Thymus (tissue), 11 donors: Measurements from ENCODE around the gene MAPK7. TPM values are rescaled to one million over a fixed set of nuclear protein-coding genes. Genes with fewer than 3 reads are reported as not detected.

Experiments
- DNase-seq, 9 donors: peaks; one replicate each; pipeline ENCODE4 v3.0.0-alpha.2; 2013; ENCODE audit warnings: low spot score in 9 of 9, low read depth in 6 of 9, missing footprints in 1 of 9
- H3K27ac ChIP-seq, 2 donors: one replicate each; pipeline ENCODE4 v1.5.1; 2013; ENCODE audit warnings: control low read depth in 1 of 2, low read depth in 1 of 2, low read length in 1 of 2, mild to moderate bottlenecking in 1 of 2, moderate library complexity in 1 of 2
- H3K27me3 ChIP-seq, 2 donors: one replicate each; pipeline ENCODE4 v1.5.1; 2013; ENCODE audit warnings: low read length in 1 of 2; ENCODE audit not compliant: control insufficient read depth in 2 of 2, insufficient read depth in 1 of 2
- H3K36me3 ChIP-seq, 2 donors: one replicate each; pipeline ENCODE4 v1.5.1; 2013; ENCODE audit warnings: low read length in 1 of 2, mild to moderate bottlenecking in 1 of 2, moderate library complexity in 1 of 2; ENCODE audit not compliant: control insufficient read depth in 2 of 2, insufficient read depth in 2 of 2
- H3K4me1 ChIP-seq, 2 donors: one replicate each; pipeline ENCODE4 v1.5.1; 2013; ENCODE audit warnings: low read length in 2 of 2; ENCODE audit not compliant: control insufficient read depth in 2 of 2, insufficient read depth in 2 of 2
- H3K4me3 ChIP-seq, 2 donors: one replicate each; pipeline ENCODE4 v1.5.1; 2013; ENCODE audit warnings: low read length in 2 of 2, control low read depth in 1 of 2, mild to moderate bottlenecking in 1 of 2
- H3K9me3 ChIP-seq, 2 donors: one replicate each; pipeline ENCODE4 v1.5.1; 2013; ENCODE audit warnings: low read length in 1 of 2, mild to moderate bottlenecking in 1 of 2; ENCODE audit not compliant: control insufficient read depth in 2 of 2, insufficient read depth in 1 of 2
- WGBS: extraction: QIAGEN DNeasy Blood & Tissue Kit; methylation state at CpG from one replicate; pipeline ENCODE4 v1.1.7; 2013; 5-methylcytosine and 5-hydroxymethylcytosine counted together
- polyA plus RNA-seq: library from polyadenylated mRNA; stranded (reverse); fragments of 200-250 nt; gene quantifications from one replicate; pipeline ENCODE4 v1.2.3, GENCODE V29; 2013
- total RNA-seq: library from RNA; stranded (reverse); fragments of 120-200 nt; gene quantifications from one replicate; pipeline ENCODE4 v1.2.4, GENCODE V29; 2013
- donor health status: healthy.

MAPK7 gene
- total and polyA plus RNA-seq, 2 donors: 3.3 to 13.7 TPM

DNA sequence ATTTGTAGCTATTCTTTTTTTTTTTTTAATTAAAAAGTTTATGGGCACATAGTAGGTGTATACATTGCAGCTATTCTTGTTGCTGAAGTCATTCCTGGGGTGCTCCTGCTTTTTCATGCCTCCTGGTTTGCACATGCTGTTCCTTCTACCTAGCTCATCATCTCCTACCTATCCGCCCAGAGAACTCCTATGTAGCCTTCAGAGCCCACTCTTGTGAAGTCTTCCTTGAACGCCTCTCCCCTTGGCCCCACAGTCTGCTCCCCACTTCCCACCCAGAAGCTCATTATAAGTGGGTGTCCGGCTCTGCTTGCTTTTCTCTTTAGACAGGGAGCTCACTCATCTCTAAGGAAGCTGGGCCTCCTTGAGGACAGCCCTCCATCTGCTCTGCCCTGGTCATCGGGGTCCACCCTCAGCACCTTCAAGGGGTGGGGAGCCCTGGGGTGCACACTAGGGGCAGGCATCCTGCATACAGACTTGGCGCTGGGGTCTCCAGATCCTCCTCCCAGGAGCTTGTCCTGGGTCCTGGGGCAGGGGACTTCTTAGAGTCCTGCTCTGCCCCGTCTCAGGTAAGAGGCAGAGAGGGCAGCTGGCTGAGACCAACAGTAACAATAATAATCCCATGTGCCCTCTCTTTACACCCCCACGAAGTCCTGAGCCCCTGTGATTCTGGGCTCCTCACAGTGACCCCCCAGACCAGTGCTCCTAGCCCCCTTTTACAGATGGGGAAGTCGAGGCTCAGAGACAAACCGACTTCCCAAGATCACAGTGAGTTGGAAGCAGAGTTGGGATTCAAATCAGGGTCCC lies 12.3 kb upstream of the MAPK7 start:
- Histone ChIP-seq H3K9me3 (no peaks in the 10 kb centered on the region), H3K27me3 (peaks cover 11 to 34% of the 10 kb centered on the region in 2 donors), H3K36me3 (no peaks in the 10 kb centered on the region), H3K27ac (no peak overlapping the region), H3K4me1 (peaks cover 4 to 21% of the 10 kb centered on the region in 2 donors), H3K4me3 (no peak overlapping the region)
- DNase-seq: no peak
- 91% methylated on average over 9 of the region's 9 CpGs for WGBS

DNA sequence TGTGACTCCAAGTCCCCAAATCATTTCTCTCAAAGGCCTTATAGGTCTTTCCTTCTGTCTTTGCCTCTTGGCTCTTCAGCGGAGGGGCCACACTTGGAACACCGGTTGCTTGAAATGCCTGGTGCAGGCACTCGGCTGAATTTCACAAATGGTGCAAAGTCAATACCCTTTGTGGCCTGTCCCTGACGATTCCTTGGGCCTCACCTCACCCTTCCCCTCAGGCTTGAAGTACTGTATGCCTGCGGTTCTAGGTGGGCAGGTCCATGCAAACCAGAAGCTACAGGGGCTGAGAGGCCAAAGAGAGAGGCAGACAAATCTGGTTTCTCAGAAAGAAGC lies 11.7 kb upstream of the MAPK7 start:
- Histone ChIP-seq H3K4me3 (no peak overlapping the region), H3K4me1 (peaks cover 4 to 22% of the 10 kb centered on the region in 2 donors), H3K27ac (no peak overlapping the region), H3K27me3 (peaks cover 10 to 29% of the 10 kb centered on the region in 2 donors), H3K36me3 (no peaks in the 10 kb centered on the region), H3K9me3 (no peaks in the 10 kb centered on the region)
- 92% methylated on average over 5 of the region's 5 CpGs for WGBS
- DNase-seq: no peak

DNA sequence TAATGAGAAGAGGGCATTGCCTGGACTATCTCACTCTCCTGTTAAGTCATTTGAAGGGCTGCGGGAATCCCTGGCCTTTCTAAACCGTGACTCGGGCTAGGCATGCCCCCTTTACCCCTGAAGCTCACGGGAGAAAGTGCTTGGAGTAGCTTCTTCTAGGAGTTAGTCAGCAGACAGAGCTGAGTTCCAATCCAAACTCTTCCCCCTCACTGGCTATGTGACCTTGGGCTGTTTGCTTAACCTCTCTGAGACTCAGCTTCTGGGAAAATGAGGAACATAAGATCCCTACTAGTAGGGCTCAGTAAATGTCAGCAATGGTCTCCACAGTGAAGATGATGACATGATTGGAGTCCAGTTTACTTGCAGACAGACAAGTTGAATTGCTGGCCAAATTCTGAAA lies 10.1 kb upstream of the MAPK7 start:
- H3K4me3 ChIP-seq: no peak overlapping the region
- DNase-seq: no peak
- peaks cover 0 to 19% of the 10 kb centered on the region in 2 donors for H3K4me1 ChIP-seq
- H3K36me3 ChIP-seq: no peaks in the 10 kb centered on the region
- H3K27me3 ChIP-seq: peaks cover 3 to 18% of the 10 kb centered on the region in 2 donors
- no peak overlapping the region for H3K27ac ChIP-seq
- 97% methylated on average over 4 of the region's 4 CpGs for WGBS
- H3K9me3 ChIP-seq: no peaks in the 10 kb centered on the region

DNA sequence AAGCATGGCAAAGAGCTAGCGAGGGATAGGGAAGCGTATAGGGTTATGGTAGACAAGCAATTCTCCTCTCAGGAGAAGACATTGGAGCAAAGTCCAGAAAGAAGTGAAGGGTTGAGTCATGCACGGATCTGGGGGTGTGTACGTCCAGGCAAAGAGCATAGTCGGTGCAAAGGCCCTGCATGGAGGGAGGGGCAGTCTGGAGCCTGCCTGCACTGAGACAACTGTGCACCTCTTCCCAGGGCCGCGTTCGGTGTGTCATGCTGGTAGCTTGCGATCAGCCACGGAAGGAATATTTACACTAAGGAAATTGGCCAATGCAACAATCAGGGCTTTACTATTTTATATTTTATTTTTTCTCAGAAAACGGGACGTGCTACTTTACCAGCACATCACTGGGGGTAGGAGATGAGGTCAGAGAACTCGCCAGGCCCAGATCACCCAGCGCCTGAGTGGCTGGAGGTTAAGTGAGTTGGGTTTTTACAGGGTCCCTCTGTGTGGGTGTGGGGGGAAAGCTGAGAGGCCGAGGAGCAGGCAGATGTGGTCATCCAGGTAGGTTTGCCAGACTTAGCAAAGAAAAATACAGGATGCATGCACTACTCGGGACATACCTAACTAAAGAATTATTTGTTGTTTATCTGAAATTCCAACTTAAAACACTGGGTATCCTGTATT lies 9.1 kb upstream of the MAPK7 start:
- Histone ChIP-seq H3K36me3 (no peaks in the 10 kb centered on the region), H3K4me1 (peaks cover 0 to 12% of the 10 kb centered on the region in 2 donors), H3K27me3 (peaks cover 0 to 12% of the 10 kb centered on the region in 2 donors), H3K9me3 (no peaks in the 10 kb centered on the region), H3K27ac (no peak overlapping the region), H3K4me3 (no peak overlapping the region)
- WGBS: 97% methylated on average over 16 of the region's 16 CpGs
- no peak for DNase-seq

DNA sequence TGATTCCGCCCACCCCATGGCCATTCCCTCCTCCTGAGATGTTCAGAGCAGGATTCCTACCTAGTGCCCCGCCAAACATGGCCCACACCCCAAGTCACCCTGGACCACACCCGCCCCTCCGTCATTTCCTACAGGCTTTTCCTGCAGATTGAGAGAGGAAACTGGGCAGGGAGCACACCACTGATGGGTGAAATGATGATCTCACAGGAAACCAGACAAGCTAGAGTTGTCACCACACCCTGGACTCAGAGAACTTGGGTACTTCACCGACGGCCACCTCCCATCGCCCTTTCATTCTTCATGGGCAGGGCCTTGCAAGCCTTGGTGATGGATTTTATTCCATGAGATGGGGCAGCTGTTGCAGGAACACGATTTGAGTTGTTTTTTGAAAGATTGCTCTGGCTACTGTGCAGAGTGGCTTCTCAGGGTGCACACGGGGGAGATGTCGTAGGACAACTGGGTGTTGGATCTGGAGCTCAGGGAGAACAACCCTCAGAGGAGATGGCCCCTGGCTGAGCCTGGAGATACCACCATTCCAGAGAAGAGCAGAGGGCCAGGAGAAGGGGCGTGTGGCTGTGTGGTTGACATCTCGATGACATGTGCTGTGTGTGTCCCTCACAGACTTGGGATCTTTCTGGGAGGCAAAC lies 8.3 kb upstream of the MAPK7 start:
- Histone ChIP-seq H3K4me1 (peaks cover 0 to 12% of the 10 kb centered on the region in 2 donors), H3K27me3 (peaks cover 0 to 10% of the 10 kb centered on the region in 2 donors), H3K4me3 (no peak overlapping the region), H3K9me3 (no peaks in the 10 kb centered on the region), H3K27ac (no peak overlapping the region), H3K36me3 (no peaks in the 10 kb centered on the region)
- DNase-seq: no peak
- WGBS: 79% methylated on average over 12 of the region's 12 CpGs

DNA sequence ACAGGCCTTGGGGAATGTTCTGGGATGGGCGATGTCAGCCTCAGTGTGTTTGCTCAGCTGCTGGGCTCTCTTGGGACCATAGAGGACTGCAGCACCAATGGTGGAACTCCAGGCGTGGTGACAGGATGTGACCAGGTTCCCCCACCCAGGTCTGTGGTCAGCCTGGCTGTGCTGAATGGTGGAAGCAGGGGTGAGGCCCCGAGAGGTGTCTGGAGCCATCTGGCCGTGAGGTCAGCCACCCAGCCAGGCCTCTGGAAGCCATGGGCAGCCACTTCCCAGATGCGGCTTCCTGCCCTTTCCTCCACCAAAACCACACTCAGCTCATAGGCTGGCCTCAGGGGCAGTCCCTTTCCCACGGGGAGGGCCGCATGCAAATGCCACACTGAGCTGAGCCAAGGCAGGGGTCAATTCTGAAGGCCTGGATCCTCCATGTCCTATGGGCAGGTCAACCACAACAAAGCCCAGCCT lies 7.8 kb upstream of the MAPK7 start:
- Histone ChIP-seq H3K36me3 (no peaks in the 10 kb centered on the region), H3K4me3 (no peak overlapping the region), H3K4me1 (peaks cover 0 to 12% of the 10 kb centered on the region in 2 donors), H3K9me3 (no peaks in the 10 kb centered on the region), H3K27ac (no peak overlapping the region), H3K27me3 (peaks cover 0 to 8% of the 10 kb centered on the region in 2 donors)
- no peak for DNase-seq
- WGBS: 24% methylated on average over 7 of the region's 7 CpGs

DNA sequence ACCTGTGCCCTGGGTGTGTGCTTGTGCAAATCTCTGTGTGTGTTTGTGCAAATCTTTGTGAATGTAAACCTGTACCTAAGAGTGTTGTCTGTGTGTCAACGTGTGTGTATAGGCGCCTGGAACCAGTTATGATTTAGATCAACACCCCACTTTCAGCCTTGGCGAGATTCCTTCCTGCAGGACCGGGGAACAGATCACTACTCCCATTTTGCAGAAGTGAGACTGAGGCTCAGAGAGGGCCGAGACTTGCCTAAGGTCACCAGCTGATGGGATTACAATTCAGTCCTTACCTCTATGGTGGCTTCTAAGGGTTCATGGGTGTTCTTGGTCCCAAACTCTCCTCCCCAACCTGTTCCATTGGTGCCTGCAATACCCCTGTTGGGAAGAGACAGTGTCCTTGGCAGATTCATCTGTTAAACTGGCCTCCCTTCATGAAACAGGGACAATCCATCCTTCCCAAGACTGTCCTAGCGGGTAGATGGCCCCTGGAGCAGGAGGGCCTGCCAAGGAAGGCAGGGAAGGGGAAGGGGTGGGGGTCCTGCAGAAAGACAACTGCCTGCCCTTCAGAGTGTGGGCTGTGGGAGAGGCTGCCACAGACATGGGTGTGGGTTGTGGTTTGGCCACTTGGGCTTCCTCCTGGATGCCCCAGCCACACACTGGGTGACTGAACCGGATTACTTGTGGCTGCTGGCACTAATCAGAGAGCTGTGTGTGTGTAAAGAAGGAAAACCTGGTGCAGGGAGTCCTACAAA lies 6.9 kb upstream of the MAPK7 start:
- Histone ChIP-seq H3K4me3 (no peak overlapping the region), H3K27ac (no peak overlapping the region)
- WGBS: 73% methylated on average over 7 of the region's 7 CpGs

DNA sequence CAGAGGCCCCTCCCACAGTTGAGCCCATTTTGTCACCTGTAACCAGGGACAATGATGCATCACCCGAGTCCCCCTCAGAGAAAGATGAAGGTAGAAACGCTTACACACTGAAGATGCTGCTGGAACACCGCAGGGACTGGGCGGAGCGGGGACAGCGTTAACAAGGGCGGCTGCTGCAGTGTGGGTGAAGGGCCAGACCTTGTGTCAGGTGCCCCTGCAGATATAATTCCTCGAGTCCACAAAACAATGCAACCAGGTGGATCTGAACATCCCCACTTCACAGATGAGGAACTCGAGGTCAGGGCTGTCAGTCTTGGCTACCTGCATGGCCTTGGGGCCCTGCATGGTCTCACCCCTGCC lies 6.3 kb upstream of the MAPK7 start:
- Histone ChIP-seq H3K27me3 (peaks cover 0 to 8% of the 10 kb centered on the region in 2 donors), H3K9me3 (no peaks in the 10 kb centered on the region), H3K4me3 (no peak overlapping the region), H3K27ac (no peak overlapping the region), H3K4me1 (peaks cover 3 to 15% of the 10 kb centered on the region in 2 donors), H3K36me3 (no peaks in the 10 kb centered on the region)
- no peak for DNase-seq
- WGBS: 75% methylated on average over 9 of the region's 9 CpGs

More for the DNA sequence above, 6.9 kb upstream of the MAPK7 start:
- no peak for DNase-seq
- Histone ChIP-seq H3K36me3 (no peaks in the 10 kb centered on the region), H3K9me3 (no peaks in the 10 kb centered on the region), H3K4me1 (peaks cover 0 to 12% of the 10 kb centered on the region in 2 donors), H3K27me3 (peaks cover 0 to 8% of the 10 kb centered on the region in 2 donors)
